Fibroblast of lung (primary cell): ENCODE measurements around the gene IARS1.

Source experiments
- EZH2 ChIP-seq: IDR thresholded peaks from 2 replicates; pipeline ENCODE4 v1.5.1; 2012; ENCODE audit warnings: low read length, control low read depth, mild to moderate bottlenecking; ENCODE audit errors: missing control alignments
- TF ChIP-seq, protein P1 (sequence below), 2 donors: IDR thresholded peaks in 1 of 2; conservative IDR thresholded peaks in 1 of 2; 1 replicate in 1 of 2; 2 replicates in 1 of 2; pipeline ENCODE4 v1.5.1; 2011 to 2012; ENCODE audit warnings: low read length in 2 of 2, control low read depth in 1 of 2, inconsistent platforms in 1 of 2, low read depth in 1 of 2, mild to moderate bottlenecking in 1 of 2

DNA sequence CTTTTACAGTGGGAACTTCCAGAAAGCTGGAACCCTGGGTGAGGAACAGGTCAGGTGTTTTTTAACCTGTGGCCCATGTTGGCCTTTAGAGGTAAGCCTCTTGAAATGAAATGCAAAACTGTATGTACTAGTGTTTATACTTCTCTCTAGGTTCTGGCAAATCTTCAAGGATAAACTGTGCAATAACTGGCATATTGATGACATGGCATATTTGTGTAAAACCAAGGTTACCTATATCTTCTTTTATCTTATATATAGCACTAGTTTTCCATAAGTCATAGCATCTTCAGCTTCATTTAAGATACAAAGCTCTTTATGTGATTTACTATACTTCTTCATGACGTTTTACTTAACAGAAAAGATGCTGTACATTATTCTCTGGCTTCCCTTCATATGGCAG is 7.4 kb upstream of the IARS1 start:
- TF ChIP-seq, protein P1, sequence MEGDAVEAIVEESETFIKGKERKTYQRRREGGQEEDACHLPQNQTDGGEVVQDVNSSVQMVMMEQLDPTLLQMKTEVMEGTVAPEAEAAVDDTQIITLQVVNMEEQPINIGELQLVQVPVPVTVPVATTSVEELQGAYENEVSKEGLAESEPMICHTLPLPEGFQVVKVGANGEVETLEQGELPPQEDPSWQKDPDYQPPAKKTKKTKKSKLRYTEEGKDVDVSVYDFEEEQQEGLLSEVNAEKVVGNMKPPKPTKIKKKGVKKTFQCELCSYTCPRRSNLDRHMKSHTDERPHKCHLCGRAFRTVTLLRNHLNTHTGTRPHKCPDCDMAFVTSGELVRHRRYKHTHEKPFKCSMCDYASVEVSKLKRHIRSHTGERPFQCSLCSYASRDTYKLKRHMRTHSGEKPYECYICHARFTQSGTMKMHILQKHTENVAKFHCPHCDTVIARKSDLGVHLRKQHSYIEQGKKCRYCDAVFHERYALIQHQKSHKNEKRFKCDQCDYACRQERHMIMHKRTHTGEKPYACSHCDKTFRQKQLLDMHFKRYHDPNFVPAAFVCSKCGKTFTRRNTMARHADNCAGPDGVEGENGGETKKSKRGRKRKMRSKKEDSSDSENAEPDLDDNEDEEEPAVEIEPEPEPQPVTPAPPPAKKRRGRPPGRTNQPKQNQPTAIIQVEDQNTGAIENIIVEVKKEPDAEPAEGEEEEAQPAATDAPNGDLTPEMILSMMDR (conservative IDR thresholded peaks at IDR 0.05 in 1 of 2, IDR thresholded peaks at IDR 0.05 in 1 of 2; ENCODE audit: low read depth in 1 of 2, low read length in 2 of 2) = no peak
- no peak for TF ChIP-seq EZH2
